ENCODE results near the gene IFITM5. TPM values are rescaled to one million over a fixed set of nuclear protein-coding genes. Genes with fewer than 3 reads are reported as not detected.
"Not testable (repeated sequence)": the region's sequence is repeated elsewhere in the genome, so short reads cannot be mapped to it uniquely, and the experiment has no call there.

Gene IFITM5
- total RNA-seq, 1 donor = not detected

DNA sequence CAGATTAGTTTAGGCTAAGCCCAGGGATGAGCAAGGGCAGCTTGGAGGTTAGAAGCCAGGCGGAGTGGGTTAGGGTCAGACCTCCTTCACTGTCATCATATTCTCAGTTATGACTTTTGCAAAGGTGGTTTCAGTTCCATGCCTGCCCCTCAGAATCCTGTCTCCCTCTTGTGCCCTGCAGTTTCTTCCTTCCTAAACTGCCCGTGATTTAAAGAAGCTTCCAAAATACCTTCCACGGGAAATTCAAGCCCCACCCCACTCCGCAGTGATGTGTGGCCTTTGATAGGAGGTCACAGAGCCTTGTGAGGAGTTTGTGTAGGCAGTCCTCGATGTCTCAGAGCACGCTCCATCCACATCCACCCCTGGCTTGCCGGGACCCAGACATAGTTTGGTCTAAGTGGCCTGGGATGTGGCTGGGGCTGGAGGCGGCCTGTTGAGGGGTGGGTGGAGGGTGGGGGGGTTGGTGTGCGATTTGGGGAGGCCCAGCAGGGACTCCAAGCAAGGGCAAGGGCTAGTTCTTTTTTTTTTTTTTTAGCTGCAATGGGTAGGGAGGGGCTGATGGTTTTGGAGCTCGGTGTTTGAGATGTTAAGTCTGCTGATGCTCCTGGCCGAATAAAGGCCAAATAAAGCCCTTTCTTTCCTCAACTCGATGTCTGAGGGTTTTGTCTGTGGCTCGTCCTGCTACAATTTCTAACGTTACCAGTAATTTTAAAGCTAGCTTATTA, 12.9 kb upstream of the IFITM5 start:
- H3K4me3 ChIP-seq (ENCODE audit: low read depth, low read length) = peak overlapping the region; percentile 41
- DNase-seq (ENCODE audit: low read depth) = peak; percentile 50
- TF ChIP-seq, protein P1, sequence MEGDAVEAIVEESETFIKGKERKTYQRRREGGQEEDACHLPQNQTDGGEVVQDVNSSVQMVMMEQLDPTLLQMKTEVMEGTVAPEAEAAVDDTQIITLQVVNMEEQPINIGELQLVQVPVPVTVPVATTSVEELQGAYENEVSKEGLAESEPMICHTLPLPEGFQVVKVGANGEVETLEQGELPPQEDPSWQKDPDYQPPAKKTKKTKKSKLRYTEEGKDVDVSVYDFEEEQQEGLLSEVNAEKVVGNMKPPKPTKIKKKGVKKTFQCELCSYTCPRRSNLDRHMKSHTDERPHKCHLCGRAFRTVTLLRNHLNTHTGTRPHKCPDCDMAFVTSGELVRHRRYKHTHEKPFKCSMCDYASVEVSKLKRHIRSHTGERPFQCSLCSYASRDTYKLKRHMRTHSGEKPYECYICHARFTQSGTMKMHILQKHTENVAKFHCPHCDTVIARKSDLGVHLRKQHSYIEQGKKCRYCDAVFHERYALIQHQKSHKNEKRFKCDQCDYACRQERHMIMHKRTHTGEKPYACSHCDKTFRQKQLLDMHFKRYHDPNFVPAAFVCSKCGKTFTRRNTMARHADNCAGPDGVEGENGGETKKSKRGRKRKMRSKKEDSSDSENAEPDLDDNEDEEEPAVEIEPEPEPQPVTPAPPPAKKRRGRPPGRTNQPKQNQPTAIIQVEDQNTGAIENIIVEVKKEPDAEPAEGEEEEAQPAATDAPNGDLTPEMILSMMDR (IDR thresholded peaks at IDR 0.05; ENCODE audit: insufficient read depth, low read length) = no peak

DNA sequence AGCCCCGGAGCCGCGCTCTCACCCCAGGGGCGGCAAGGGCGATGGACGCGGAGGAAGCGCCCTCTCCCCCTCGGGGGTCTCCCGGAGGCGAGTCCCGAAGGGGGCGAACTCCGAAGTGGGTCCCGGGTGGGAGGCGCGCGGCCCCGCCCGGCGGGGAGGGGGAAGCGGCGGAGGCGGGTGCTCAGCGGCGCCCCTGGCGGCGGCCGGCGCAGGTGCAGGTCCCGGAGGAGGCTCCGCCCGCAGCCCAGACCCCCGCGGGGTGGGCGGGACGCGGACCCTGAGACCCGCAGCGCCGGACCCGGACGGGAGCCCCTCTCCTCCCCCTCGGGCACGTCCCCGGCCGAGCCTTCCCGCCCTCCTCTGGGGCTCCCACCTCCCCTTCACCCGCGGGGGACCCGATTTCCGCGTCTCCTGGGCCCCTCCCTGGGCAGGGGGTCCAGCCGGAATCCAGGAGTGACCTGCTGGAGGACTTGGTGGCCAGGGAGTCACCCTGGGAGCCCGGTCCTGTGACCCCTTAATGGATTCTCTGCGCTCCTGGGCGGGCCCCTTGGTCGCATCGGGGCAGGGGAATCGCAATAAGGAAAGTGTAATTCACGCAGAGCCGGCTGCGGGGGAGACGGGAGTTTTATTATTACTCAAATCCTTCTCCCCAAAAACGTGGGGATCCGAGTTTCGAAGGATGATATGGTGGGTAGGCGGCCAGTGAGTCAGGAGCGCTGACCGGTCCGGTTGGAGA, 11.9 kb upstream of the IFITM5 start:
- H3K4me3 ChIP-seq (ENCODE audit: low read depth, low read length) = peak overlapping the region; percentile 28

DNA sequence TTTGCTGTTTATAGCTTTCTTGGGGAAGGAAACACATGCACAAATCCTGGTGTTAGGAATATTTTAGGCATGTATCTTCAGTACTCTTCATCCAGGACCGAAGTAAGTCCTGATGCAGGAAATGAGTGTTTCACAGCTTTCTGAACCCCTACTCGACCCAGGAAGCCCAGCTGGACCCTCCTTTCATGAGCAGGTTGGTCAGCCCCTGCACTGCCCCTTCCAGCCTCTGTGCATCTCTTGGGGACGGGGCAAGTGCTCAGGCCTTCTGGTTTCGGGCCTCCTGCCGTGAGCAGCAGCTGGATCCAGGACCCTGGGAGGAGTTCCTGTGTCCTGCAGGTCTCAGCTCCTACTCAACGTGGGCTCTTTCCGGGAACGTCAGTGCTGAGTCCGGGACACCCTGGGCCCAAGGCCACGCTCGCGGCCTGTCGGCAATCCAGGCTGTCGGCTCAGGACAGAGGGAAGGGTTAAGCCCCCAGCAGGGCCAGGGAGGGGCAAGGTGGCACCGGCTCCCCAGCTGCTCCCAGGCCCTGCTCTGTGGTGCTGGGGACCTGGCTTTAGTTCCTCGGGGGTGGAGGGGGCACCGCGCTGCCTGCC, 10.8 kb upstream of the IFITM5 start:
- not testable (repeated sequence) for DNase-seq (ENCODE audit: low read depth)
- H3K4me3 ChIP-seq (ENCODE audit: low read depth, low read length) = peak overlapping the region; percentile 86

More for the DNA sequence above, 11.9 kb upstream of the IFITM5 start:
- DNase-seq (ENCODE audit: low read depth) = not testable (repeated sequence)

DNA sequence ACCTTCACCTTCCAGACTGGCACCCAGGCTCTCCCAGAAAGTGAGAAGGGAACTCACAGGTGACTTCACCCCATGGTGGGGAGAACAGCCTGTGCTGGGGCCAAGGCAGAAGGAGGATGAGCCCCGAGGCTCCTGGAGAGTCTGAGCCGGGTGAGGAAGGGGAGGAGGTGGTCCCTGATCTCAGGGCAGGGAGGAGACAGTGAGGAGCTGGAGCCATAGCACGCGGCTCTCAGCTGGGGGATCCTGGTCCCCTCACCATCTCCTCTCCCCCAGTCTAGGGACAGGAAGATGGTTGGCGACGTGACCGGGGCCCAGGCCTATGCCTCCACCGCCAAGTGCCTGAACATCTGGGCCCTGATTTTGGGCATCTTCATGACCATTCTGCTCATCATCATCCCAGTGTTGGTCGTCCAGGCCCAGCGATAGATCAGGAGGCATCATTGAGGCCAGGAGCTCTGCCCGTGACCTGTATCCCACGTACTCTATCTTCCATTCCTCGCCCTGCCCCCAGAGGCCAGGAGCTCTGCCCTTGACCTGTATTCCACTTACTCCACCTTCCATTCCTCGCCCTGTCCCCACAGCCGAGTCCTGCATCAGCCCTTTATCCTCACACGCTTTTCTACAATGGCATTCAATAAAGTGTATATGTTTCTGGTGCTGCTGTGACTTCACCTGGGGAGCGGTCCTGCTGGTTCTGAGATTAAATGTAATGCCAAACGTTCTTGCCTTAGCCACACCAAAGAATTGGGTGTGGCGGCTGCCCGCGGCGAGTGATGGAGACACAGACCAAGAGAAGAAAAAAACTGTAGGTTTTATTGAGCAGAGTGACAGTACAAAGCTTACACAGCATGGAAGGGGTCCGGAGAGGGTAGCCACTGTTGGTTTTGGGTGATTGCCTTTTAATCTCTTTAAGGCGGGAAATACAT, 9.7 kb upstream of the IFITM5 start:
- peak overlapping the region; percentile 86 for H3K4me3 ChIP-seq (ENCODE audit: low read depth, low read length)
- DNase-seq (ENCODE audit: low read depth) = not testable (repeated sequence)

DNA sequence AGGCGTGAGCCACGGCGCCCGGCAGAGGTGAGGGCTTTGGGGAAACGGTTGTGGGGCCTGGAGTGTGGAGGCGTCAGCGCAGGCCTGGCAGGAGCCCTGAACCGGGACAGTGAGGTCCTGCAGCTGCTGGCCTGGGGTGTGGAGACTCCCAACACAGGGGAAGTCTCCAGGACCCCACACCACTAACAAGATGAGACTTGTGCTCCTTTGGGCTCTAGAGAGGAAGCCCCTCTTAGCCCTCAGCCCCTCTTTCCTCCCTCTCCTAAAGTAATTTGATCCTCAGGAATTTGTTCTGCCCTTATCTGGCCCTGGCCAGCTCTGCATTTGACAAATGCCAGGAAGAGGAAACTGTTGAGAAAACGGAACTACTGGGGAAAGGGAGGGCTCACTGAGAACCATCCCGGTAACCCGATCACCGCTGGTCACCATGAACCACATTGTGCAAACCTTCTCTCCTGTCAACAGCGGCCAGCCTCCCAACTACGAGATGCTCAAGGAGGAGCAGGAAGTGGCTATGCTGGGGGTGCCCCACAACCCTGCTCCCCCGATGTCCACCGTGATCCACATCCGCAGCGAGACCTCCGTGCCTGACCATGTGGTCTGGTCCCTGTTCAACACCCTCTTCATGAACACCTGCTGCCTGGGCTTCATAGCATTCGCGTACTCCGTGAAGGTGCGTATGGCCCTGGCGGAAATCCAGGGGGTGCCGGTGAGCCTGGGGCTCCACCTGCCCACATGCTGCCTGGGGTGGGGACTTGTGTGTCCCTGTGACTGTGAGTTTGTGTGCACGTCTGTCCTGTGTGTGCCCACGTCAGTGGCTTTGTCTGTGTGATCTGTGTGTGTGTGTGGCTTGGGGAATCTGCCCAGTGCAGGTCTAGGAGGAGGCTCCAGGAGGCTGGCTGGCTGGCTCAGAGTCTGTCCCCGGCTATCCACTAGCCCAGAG, 8.7 kb upstream of the IFITM5 start, which contains the start of gene IFITM2:
Gene IFITM2, plus strand, starts transcription at position 51 of the 943 bp plus-strand sequence. Its CDS starts 377 bp downstream, at position 428.
- H3K4me3 ChIP-seq (ENCODE audit: low read depth, low read length) = peak within 1 kb of the TSS; percentile 86
- TF ChIP-seq, protein P1 (IDR thresholded peaks at IDR 0.05; ENCODE audit: insufficient read depth, low read length) = peak; percentile 14
- peak; percentile 92 for DNase-seq (ENCODE audit: low read depth)

DNA sequence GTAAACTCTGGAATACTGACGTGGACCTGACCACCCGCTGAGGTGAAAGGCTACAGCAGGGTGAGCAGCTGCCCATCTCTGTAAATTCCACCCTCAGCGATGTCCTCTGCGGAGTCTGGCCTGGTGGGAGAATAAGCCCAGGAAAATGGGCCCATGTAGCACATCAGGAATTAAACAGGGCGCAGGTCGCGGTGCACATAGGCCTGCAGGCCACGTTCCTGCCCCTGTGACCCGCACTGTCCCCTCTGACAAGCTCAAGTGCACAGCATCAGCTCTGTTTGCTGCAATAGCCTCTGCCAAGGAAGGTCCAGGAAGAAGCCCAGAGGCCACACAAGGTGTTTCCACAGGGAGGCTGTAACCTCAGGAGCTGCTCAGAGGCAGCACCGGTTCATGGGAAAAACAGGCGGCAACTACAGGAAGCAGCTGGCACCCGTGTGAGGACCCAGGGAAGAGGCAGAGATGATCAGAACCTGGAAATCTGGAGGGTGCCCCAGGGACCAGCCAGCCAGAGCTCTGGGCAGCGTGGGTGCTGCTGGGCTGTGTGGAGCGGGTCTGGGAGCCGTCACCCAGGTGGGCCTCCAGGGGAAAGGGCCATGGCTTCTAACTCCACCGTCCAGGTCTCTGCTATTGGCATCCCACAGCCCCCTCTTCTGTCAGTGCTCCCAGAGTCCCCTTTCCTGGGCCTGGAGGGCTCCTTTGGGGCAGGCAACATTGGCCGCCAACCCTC, 7.5 kb upstream of the IFITM5 start:
- DNase-seq (ENCODE audit: low read depth) = no peak
- no peak overlapping the region for H3K4me3 ChIP-seq (ENCODE audit: low read depth, low read length)
- TF ChIP-seq, protein P1 (IDR thresholded peaks at IDR 0.05; ENCODE audit: insufficient read depth, low read length) = no peak

DNA sequence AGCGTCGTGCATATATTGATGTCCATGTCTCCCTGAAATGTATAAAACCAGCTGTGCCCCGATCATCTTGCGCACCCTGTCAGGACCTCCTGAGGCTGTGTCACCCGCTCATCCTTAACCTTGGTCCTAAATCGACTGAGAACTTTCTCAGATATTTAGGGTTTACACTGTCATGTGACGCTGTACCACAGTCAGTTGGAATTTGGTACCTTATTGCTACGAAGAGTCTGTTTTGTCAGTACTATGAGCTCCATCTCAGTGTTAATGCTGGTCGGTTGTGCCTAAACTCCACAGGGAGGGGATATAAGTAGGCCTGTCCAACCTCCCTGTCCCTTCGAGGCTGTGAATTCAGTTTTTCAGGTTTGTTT, 6.5 kb upstream of the IFITM5 start:
- TF ChIP-seq, protein P1 (IDR thresholded peaks at IDR 0.05; ENCODE audit: insufficient read depth, low read length) = no peak
- no peak overlapping the region for H3K4me3 ChIP-seq (ENCODE audit: low read depth, low read length)
- DNase-seq (ENCODE audit: low read depth) = no peak
